Astrocyte of the spinal cord (primary cell): ENCODE measurements around the gene RANBP3.

Source experiments
- DNase-seq: peaks from one replicate; pipeline ENCODE4 v3.0.0; 2011; ENCODE audit warnings: low read depth, low spot score
- H3K4me3 ChIP-seq: 2 replicates; pipeline ENCODE4 v1.5.1; 2011; ENCODE audit warnings: low read depth, mild to moderate bottlenecking, low read length, moderate library complexity
- CTCF ChIP-seq: IDR thresholded peaks from 2 replicates; pipeline ENCODE4 v1.5.1; 2012; ENCODE audit warnings: low read depth, mild to moderate bottlenecking, low read length, inconsistent platforms
- in situ Hi-C: cut with HindIII; loops from 2 replicates; pipeline ENCODE4 v1.10.0; 2017; ENCODE audit warnings: low sequenced_read_pairs

Gene RANBP3

GRCh38 chr19:5922161-5922545, 55.8 kb downstream of the RANBP3 start:
- TF ChIP-seq CTCF, result no peak
- in situ Hi-C loops, result no loop called here
- H3K4me3 ChIP-seq, result no peak overlapping the region
- no peak for DNase-seq

- in situ Hi-C loops, result no loop called here
- no peak for DNase-seq
- no peak overlapping the region for H3K4me3 ChIP-seq
- no peak for TF ChIP-seq CTCF
These were observed 56.3 kb downstream of the RANBP3 start for GRCh38 chr19:5921516-5922160.

GRCh38 chr19:5918463-5919079, 59.4 kb downstream of the RANBP3 start:
- no peak for TF ChIP-seq CTCF
- no peak for DNase-seq
- in situ Hi-C loops, result no loop called here
- H3K4me3 ChIP-seq, result no peak overlapping the region

- no peak overlapping the region for H3K4me3 ChIP-seq
- DNase-seq, result no peak
- no peak for TF ChIP-seq CTCF
- in situ Hi-C loops, result no loop called here
These were observed 60.4 kb downstream of the RANBP3 start for GRCh38 chr19:5917431-5918107.

- TF ChIP-seq CTCF, result no peak
- no peak for DNase-seq
- no peak overlapping the region for H3K4me3 ChIP-seq
- in situ Hi-C loops, result no loop called here
These were observed 61.7 kb downstream of the RANBP3 start for GRCh38 chr19:5916181-5916708.

- no peak overlapping the region for H3K4me3 ChIP-seq
- no peak for DNase-seq
- in situ Hi-C loops, result no loop called here
- TF ChIP-seq CTCF, result no peak
These were observed 62.2 kb downstream of the RANBP3 start for GRCh38 chr19:5915782-5916165.
